ENCODE data around the gene TTLL3.

GRCh38 chr3:9770276-9770812, 39.7 kb upstream of the TTLL3 start:
- TF ChIP-seq, protein P1, sequence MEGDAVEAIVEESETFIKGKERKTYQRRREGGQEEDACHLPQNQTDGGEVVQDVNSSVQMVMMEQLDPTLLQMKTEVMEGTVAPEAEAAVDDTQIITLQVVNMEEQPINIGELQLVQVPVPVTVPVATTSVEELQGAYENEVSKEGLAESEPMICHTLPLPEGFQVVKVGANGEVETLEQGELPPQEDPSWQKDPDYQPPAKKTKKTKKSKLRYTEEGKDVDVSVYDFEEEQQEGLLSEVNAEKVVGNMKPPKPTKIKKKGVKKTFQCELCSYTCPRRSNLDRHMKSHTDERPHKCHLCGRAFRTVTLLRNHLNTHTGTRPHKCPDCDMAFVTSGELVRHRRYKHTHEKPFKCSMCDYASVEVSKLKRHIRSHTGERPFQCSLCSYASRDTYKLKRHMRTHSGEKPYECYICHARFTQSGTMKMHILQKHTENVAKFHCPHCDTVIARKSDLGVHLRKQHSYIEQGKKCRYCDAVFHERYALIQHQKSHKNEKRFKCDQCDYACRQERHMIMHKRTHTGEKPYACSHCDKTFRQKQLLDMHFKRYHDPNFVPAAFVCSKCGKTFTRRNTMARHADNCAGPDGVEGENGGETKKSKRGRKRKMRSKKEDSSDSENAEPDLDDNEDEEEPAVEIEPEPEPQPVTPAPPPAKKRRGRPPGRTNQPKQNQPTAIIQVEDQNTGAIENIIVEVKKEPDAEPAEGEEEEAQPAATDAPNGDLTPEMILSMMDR (IDR thresholded peaks at IDR 0.05) = no peak
- no peak for TF ChIP-seq REST (IDR thresholded peaks at IDR 0.05; ENCODE audit: insufficient read depth in 1 of 2, low read depth in 2 of 2, low read length in 1 of 2)
